GM19395 (cell line): Measurements from ENCODE around the gene RREB1.
A peak's percentile ranks its signal among the peaks of the same experiment; 100 is the strongest.

ENCODE experiments used
- ATAC-seq: cut with Tn5 transposase; IDR thresholded peaks from one replicate; pipeline ENCODE4 v1.9.1; 2021; ENCODE audit warnings: mild to moderate bottlenecking, moderate library complexity; ENCODE audit not compliant: unreplicated experiment

Gene RREB1

DNA sequence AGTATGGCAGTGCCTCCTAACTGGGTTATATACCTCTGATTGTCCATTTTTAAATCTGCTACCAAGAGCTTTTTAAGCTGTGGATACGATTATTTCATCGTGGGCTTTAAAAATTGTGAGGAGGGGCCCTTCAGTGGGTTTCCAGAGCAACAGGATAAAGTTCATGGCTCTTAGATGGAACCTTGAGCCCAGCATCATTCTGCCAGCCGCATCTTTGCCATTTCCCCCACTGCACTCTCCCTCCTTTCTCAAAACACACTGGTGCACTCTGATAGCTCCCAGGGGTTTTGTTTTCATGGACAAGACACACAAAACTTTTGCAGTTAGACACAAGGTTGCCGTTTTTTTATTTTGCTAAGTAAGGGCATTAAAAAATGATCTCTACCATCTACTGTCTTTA is 54.1 kb downstream of the RREB1 start:
- no peak for ATAC-seq

DNA sequence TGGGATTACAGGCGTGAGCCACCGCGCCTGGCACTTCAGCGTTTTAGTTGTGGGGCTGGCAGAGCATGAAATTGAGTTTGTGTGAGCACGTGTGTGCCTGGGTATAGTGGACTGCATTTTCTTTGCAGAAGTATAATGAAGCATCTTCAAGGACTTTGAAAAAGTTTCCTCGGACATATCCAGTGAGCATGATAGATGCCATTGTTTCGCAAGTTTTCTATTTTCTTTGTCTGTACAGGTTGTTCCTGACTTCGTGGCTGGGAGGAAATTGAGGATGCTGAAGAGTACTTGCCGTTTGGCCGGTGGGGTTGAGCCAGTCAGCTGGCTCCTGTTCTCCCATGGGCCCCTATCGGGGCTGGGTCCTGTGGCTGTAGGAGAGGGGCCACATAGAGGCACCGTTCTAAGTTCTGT is 55.9 kb downstream of the RREB1 start:
- ATAC-seq, result no peak

DNA sequence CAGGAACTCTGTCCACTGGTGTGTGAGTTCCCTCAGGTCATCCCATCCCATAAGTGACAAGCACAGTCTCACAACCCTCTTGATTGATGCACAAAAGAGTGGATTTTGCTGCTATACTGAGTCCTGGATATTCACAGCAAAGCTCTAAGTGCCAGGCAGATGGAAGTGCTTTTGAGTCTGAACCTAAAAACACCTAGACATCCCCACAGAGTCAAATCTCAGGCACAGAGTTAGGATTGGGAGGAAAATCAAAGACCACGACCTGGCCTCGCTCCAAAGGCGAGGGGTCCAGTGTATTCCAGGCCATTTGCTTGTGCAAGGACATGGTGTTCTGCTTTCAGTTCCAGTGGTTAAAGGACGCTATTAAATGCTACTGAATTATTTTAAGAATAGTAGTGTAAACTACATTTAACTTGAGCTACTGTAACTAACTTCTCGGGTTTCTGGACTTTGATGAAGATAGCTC is 56.8 kb downstream of the RREB1 start:
- ATAC-seq, result no peak

DNA sequence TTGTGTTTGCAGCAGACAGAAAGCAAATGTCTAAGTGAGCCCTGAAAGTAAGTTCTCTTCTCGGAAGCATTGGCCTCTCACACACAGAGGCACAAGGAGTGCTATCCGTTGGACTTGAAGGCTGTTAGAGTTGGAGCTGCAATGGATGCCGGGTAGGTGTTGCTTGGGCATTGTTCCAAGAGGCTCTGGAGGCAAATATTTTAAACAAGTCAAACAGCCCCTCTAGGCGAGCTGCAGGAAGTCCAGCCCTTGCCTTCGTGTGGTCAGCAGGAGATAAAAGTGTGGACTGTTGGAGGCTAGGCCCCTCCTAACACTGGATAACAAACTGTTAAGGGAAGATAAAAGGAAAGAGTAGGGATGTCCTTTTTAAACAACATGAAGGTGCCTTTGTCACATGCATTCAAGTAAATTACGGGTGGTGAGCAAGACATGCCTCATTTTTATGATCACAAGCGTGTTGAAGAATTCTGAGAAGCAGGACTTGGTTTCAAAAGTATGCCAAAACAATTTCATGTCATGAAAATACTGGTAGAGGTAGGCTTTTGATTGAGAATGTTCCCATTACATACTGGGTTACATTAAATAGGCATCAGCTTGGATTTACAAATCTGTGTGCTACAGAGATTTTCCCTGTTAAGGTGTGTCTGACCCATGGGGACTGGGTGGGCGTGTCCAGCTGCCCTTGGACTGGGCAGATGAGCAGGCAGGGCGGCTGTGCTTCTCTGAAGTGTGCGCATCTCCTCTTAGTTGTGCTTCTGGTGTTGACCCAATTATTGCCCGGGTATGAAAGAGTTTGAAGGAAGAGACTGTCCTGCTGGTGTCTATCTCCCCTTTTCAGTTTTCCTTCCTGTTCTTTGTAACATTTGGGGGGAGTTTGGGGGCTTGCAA is 57.5 kb downstream of the RREB1 start:
- no peak for ATAC-seq

DNA sequence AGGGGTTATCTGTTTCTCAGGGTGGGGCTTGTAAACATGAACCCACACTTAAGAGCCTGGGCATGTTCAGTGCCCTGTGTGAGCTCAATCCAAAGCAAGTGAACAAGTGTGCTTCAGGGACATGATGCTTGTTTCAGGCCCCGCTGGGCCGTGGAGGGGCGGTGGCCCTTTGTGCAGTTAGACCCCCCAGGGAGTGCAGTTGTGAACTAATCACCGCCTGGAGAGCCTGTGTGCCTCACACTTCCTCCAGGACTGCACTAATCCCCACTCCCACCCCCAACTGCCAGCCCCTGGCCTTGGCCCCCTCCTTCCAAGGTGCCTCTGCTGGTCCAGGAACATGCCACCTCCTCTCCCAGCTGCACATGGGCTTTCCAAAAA is 58.1 kb downstream of the RREB1 start:
- ATAC-seq, result no peak

DNA sequence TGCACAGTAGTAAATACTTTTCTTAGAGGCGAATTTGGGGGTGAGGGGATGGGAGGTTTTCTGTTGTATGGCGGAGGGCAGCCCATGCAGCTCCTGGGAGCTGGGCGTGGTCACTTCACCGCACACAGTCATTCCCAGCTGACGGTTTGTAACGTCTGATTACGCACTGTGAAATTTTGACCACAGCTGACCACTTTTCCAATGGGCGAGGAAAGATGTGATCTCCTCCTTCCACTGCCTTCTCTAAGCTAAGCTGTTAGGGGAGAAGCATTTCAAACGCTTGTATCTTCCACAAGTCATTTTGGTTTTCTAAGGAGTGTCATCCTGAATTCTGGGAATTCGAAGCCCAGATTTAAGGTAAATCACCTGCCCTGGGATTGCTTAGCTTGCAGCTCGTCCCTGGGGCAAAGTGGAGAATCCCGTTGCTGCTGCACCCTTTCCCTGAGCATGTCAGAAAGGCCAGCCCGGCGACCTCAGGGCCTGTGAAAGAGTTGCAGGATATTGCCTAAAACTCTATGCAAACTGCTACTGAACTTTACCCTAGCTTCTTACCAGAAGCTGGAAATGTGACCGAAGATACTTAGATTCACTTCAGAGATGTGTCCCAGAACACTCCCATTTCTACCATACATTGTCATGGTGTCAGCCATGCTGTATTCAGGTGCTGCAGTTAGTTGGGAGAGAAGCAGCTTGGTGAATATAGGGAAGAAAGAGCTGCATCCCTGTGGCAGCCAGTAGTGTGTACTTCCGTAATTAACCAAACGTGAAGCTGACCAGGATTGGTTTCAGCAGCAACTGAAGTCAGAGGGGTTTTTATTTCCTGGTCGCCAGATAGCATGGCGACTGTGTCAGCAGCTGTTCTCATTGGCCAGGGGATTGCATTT is 58.9 kb downstream of the RREB1 start:
- no peak for ATAC-seq

DNA sequence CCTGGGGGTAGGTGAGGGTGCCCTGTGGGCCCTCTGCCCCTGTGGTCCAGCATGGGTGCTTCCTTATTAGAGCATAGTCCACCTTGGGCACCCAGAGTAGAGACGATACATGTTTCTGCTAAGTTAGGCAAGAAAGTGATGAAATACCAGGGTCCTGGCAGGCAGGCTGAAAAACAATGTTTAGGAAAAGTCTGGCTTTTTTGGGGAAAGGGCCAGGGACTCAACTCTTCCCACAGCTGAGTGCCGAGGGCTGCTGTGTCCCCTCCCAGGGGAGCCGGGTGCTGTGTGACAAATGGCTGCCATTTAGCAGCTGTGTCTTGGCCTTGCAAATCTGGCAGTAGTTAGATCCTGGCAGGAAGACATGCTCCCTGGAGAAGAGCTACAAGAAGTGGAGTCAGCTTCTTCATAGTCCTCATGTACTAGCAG is 61.5 kb downstream of the RREB1 start:
- no peak for ATAC-seq

DNA sequence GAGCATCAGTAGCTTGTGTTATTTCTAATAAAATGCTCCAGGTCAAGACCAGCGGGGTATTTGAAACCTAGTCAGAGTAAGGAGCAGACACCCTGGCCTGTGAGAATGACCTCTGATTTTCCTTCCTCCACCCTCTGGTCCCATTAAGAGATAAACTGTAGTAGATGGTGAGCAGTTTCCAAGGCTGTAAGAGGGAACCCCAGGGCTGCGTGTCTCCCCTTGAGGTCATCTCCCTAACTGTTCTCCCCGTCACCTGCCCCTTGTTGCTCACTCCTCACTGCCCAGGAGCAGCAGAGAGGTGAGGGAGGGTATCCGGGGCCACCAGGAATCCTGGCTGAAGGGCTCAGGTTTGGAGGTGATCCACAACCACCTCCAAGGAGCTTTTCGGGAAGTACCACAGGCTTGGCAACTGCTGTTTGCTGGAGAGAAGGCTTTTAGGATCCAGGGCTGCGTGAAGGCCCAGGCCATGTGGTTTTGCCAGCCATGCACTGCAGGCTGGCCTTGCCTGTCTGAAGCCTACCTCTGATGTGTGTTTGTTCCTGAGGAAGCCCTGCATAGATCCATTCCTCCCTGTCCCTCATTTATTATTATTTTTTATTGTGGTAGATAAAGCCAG is 62.5 kb downstream of the RREB1 start:
- ATAC-seq, result no peak

DNA sequence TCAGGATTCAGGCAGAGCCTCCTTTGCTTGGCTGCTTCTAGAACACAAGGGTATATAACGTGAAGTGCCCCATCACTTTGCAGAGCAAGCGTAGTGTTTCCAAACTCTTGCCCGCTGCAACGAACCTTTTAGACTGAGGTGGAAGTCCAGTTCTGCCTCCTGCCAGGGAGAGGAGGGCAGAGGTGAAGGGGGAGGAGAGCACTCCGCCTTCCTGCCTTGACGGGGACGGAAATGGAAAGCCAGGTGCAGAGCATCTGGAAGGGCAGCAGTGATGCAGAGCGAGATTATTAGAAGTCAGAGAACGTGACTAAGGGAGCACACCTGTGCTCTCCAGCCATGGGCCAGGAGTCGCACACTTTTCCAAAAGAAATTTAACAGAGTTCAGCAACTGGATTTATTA is 63.4 kb downstream of the RREB1 start:
- peak; percentile 47 for ATAC-seq

DNA sequence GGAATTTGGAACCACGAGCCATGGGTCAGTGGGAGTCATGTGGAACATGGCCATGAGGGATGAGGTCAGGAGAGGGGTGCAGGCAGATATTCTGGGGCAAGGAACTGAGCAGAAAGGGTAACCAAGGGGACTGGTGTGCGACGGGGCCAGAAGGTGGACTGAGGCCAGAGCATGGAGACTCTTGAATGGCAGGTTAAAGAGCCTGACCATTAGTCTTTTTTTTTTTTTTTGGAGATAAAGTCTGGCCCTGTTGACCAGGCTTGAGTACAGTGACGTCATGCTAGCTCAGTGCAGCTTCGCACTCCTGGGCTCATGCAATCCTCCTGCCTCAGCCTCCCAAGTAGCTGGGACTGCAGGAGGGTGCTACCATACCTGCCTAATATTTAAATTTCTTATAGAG is 64.0 kb downstream of the RREB1 start:
- no peak for ATAC-seq

DNA sequence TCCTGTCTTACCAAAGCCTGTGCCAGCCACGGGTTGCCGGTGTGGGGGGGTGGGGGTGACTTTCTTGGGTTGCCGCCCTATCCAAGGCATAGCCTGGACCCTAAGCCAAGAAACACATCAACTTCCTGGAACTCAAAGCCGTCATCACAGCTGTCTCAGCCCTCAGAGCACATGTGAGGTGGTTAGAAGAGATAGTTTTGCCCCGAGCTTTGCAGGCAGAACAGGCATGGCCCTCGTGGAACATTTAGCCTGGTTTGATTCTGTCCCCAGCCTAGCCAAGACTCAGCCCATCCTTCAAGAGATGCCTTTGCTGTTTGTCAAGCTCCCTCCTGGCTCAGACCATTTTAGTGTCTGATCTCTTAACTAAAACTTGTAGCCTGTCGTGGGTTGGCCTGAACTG is 64.9 kb downstream of the RREB1 start:
- no peak for ATAC-seq

DNA sequence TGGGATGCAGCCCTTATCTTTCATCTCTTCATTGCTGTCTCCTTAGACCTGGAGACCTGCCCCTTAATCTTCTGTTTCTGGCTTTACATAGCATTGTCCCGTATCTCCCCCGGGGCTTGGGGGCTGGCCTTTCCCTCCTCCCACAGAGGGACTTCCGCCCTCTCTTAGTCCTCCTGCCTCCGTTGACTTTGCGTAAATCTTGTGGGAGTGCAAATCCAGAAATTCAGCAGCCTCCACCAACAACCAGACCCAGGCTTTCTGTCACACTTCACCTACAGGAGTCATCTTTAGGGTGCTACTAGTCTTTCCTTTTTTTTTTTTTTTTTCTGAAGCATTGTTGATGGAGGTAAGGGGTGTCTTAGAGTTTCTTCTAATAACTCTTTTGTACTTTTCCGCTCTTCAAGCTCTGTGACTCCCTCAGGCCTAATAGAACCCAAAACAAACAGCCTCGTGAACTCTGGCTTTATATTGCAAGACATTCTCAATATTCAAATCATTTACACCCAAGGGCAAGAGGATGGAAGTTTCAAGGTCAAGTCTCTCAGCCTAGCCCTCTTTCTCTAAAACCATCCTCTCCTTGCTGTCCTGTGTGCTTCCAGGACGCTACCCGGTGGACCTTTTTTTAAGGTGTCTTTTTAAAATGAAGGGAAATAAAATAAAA is 66.2 kb downstream of the RREB1 start:
- no peak for ATAC-seq

DNA sequence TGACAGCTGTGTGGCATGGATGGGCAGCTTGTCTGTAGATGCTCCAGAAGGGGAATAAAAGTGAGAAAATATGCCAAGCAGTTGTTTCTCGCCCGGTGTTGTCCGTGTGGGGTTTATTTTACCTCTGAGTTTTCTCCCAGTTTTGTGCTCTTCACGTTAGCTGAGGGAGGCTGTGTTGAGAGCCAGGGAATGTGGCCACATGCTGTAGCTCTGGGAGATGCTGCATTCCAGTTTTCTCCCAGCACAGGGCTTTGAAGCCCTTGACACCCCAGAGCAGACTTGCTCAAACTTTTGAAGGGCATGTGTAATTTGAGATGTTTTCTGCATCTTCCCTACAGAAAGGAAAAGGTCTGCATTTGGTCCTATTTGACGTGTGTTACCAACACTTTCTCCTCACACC is 67.7 kb downstream of the RREB1 start:
- no peak for ATAC-seq

DNA sequence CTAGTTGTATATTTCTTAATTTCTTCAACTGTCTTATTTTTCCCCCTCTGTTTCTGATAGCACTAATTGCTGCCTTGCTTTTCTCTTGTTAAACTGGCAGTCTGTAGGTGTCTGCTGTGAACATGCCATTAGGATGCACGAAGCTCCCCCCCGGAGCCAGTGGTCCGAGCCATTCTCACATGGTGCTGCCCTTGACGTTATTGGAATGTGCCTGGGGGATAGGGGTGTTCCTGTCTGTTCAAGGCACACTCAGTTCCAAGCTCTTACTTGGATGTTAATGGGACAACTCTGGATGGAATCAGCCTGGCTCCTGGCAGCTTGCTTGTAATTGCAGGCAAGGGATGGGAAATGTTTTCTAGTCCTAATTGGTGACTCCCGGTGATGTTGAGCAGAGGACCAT is 68.4 kb downstream of the RREB1 start:
- no peak for ATAC-seq

DNA sequence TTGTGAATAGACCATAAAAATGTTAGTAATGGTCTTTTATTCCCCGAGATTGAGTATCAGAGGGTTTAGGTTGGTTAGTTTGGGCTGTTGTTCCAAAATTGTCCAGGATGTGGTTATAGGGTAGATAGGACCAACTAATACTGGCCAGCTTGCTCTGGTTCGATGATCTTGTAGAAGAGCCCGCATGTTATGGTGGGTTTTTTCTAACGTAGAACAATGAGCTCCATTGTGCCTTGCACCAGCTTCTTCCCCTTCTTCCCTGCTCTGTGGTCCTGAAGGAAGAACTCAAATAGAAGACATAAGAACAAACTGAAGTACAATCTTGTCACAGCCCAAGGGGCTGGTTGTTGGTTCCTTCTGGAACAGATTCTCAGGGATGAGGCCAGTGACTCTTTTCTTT is 70.5 kb downstream of the RREB1 start:
- no peak for ATAC-seq

DNA sequence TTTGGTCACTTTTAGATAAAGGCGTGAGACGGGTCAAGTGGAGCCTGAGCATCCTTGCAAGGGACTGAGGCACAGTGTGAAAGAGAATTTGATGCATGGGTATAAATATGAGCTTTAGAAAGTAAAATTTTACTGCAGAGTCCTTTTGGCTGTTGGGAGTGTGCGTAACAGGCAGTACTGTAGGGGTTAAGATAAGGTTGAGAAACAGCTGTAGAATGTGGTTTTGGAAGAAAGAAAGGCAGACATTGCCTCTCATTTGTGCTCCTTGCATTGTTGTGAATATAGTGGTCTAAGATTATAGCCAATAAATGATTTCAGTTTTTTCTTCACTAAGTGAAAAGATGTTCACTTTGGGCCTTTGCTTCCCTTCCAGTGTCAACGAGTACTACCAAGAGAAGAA is 73.0 kb downstream of the RREB1 start:
- ATAC-seq, result no peak

DNA sequence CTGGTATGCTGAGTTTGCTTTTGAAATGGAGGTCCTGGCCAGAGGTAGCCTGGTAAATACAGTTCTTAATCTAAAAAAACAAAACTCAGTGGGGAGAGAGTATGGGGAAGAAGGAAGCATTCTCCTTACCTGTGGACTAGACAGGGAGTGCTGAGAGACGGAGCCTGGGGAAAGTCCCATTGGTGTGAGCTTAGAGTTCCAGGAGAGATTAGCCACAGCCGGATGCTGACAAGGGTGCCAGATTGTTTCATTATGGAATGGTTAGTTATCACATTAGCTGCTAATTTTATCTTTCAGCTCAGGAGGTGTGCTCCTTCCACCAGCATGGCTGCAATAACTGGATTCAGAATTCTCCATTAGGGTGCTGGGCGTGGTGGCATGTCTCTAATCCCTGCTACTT is 75.9 kb downstream of the RREB1 start:
- no peak for ATAC-seq

DNA sequence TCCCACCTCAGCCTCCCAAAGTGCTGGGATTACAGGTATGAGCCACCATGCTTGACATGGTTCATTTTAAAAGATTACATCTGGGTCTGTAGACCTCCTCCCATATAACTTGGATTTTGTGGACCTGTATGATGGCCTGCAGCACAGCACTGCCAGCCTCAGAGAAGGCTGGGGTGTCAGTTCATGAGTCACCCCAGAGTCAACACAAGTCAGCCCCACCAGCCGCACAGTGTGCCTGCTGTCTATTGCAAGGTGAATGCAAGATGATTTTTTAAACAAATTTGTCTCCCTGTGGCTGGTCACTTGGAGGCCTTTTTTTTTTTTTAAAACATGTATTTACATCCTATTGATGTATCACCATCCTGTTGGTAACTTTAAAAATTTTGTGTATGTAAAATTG is 76.7 kb downstream of the RREB1 start:
- ATAC-seq, result no peak

DNA sequence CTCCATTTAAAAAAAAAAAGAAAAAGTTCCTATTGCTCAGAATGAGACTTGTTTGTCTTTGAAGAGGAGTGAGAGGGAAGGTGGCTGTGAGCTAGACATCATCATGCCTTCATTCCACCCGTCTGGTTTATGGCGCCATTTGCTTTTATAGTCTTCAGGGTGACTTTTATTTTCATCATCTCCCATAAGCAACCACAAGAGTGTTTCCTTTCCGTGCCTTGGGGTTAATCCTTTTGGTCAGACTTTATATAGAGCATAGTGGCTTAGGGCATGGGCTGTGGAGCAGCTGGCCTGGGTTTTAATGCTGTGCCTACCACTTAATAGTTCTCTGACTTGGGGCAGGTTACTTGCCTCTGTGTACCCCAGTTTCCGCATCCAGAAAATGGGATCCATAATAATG is 77.8 kb downstream of the RREB1 start:
- ATAC-seq, result no peak

DNA sequence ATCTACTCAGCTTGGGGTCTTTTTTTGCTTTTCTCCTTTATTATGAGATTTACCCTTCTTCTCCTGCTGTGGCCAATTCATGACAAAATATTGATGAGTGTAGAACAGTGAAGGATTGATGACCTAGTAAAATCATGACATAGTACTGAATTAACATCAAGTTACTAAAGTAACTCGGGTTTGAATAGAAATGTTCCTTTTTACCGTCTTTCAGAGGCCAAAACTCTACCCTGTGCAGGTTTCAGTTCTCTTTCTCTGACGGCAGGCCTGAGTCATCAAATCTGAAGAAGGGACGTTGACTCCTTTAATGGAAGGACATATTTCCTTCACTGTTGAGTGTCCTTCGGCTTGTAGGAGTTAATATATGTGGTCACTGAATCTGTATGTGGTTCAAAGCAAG is 80.7 kb downstream of the RREB1 start:
- peak; percentile 96 for ATAC-seq
